ENCODE data around the gene ALPL. TPM values are rescaled to one million over a fixed set of nuclear protein-coding genes. Genes with fewer than 3 reads are reported as not detected.

Gene ALPL
- total RNA-seq, 4 donors from 2014 or later: 2.8 to 6.4 (median 4.4) TPM

GRCh38 chr1:21616372-21616771 is 107.1 kb downstream of the ALPL start:
- Histone ChIP-seq H3K27ac (no peak overlapping the region), H3K9me3 (no peaks in the 10 kb centered on the region), H3K36me3 (no peaks in the 10 kb centered on the region), H3K4me1 (no peaks in the 10 kb centered on the region), H3K27me3 (no peaks in the 10 kb centered on the region), H3K4me3 (no peak overlapping the region)
- DNase-seq: no peak
- intact Hi-C loops (cut with DNase I; ENCODE audit: low total_unique reads): no loop called here
- TF ChIP-seq POLR2A (IDR thresholded peaks at IDR 0.05): no peak
- TF ChIP-seq, protein P1, sequence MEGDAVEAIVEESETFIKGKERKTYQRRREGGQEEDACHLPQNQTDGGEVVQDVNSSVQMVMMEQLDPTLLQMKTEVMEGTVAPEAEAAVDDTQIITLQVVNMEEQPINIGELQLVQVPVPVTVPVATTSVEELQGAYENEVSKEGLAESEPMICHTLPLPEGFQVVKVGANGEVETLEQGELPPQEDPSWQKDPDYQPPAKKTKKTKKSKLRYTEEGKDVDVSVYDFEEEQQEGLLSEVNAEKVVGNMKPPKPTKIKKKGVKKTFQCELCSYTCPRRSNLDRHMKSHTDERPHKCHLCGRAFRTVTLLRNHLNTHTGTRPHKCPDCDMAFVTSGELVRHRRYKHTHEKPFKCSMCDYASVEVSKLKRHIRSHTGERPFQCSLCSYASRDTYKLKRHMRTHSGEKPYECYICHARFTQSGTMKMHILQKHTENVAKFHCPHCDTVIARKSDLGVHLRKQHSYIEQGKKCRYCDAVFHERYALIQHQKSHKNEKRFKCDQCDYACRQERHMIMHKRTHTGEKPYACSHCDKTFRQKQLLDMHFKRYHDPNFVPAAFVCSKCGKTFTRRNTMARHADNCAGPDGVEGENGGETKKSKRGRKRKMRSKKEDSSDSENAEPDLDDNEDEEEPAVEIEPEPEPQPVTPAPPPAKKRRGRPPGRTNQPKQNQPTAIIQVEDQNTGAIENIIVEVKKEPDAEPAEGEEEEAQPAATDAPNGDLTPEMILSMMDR (IDR thresholded peaks at IDR 0.05): no peak

DNA sequence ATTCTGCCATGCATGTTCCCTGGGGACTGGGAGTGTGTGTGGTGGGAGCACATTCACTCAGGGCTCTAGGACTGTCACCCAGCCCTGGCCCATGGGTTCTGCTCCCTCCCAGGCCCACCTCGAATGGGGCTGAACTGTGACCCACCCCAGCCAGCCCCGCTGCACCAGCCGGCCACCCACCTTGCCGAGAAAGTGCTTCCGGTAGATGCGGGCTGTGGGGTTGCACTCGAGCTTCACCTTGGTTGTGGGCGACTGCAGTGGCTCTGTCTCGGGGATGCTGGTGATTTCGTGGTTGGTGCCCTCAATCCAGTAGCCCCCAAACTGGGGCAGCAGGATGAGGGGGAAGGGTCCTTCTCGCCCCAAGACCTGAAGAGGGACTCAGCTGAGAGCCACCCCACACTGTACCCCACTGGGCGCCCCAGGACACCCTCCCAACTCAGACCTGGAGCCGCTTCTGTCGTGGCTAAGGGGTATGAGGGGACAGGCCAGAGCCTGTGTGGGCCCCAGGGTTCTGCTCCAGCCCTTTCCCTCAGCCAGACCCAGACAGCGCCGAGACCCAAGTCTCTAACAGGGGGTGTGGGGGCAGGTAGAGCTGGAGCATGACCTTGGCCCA is 108.0 kb downstream of the ALPL start:
- no peak overlapping the region for H3K27ac ChIP-seq
- H3K9me3 ChIP-seq: no peaks in the 10 kb centered on the region
- no peaks in the 10 kb centered on the region for H3K36me3 ChIP-seq
- H3K27me3 ChIP-seq: no peaks in the 10 kb centered on the region
- H3K4me3 ChIP-seq: no peak overlapping the region
- DNase-seq: no peak
- intact Hi-C loops (cut with DNase I; ENCODE audit: low total_unique reads): no loop called here
- TF ChIP-seq, protein P1 (IDR thresholded peaks at IDR 0.05): no peak
- no peak for TF ChIP-seq POLR2A (IDR thresholded peaks at IDR 0.05)
- H3K4me1 ChIP-seq: no peaks in the 10 kb centered on the region

DNA sequence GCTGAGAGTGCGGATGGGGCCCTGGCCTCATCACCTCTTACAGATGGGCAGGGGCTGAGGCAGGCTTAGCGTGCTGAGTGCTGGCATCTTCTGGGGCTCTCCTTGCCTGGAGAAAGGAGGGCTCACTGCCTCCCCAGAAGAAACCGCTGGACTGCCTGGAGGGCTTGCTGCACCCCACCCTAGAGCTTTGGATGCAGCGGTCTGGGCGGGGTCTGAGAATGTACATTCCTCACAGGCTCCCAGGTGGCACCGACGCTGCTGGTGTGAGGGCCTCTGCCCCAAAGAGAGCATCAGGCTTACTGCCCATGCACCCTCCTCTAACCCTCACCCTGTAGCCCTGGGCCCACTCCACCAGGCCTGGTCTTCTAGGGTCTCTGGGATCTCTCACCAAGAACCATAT is 108.8 kb downstream of the ALPL start:
- no peak for DNase-seq
- TF ChIP-seq POLR2A (IDR thresholded peaks at IDR 0.05): no peak
- TF ChIP-seq, protein P1 (IDR thresholded peaks at IDR 0.05): no peak
- H3K27me3 ChIP-seq: no peaks in the 10 kb centered on the region
- intact Hi-C loops (cut with DNase I; ENCODE audit: low total_unique reads): no loop called here
- no peak overlapping the region for H3K4me3 ChIP-seq
- no peaks in the 10 kb centered on the region for H3K9me3 ChIP-seq
- no peaks in the 10 kb centered on the region for H3K4me1 ChIP-seq
- no peak overlapping the region for H3K27ac ChIP-seq
- no peaks in the 10 kb centered on the region for H3K36me3 ChIP-seq

- Histone ChIP-seq H3K4me3 (no peak overlapping the region), H3K9me3 (no peaks in the 10 kb centered on the region), H3K27ac (no peak overlapping the region), H3K27me3 (no peaks in the 10 kb centered on the region), H3K4me1 (no peaks in the 10 kb centered on the region), H3K36me3 (no peaks in the 10 kb centered on the region)
- no peak for DNase-seq
- TF ChIP-seq, protein P1 (IDR thresholded peaks at IDR 0.05): no peak
- TF ChIP-seq POLR2A (IDR thresholded peaks at IDR 0.05): no peak
- intact Hi-C loops (cut with DNase I; ENCODE audit: low total_unique reads): no loop called here
These were observed 109.5 kb downstream of the ALPL start for GRCh38 chr1:21618561-21619374.

DNA sequence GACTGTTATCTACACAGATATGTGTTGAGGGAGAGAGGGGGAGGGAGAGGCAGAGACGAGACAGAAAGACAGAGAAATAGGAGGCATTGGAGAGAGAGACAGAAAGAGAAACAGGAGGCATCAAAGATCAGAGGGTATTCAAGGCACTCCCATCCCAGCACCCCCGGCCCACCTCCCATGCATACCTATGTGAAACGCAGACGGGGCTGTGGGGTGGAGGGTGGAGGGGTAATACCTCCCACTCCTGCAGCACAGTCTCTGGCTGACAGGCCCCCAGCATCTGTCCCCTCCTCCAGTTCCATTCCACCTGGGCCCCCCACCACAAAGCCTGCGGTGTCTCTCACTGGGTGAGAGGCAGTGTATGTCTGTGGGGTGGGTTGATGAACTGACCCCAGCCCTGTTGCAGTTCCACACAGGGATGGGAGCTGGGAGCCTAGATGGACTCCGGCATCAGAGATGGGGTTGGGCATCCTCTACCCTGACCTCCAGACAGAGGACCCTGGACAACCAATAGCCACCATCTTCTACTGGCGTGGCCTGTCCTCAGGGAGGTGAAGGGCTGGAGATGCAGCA is 110.2 kb downstream of the ALPL start:
- no peak for DNase-seq
- no peaks in the 10 kb centered on the region for H3K36me3 ChIP-seq
- TF ChIP-seq, protein P1 (IDR thresholded peaks at IDR 0.05): no peak
- no peak for TF ChIP-seq POLR2A (IDR thresholded peaks at IDR 0.05)
- no peak overlapping the region for H3K4me3 ChIP-seq
- H3K27ac ChIP-seq: no peak overlapping the region
- H3K4me1 ChIP-seq: no peaks in the 10 kb centered on the region
- no peaks in the 10 kb centered on the region for H3K27me3 ChIP-seq
- H3K9me3 ChIP-seq: no peaks in the 10 kb centered on the region
- intact Hi-C loops (cut with DNase I; ENCODE audit: low total_unique reads): no loop called here

Measured in uterus (tissue), 4 donors.